Keratinocyte (primary cell): Measurements from ENCODE around the gene PSMB2. TPM values are rescaled to one million over a fixed set of nuclear protein-coding genes. Genes with fewer than 3 reads are reported as not detected.

Source experiments
- DNase-seq: peaks from one replicate; pipeline ENCODE4 v3.0.0-alpha.2; 2011; ENCODE audit warnings: low read depth, missing footprints, low spot score
- FAIRE-seq: peaks from 2 replicates; lab custom pipeline; 2011; peaks lifted over from hg19 to GRCh38; lab: Jason Lieb, UNC
- H2AFZ ChIP-seq: 2 replicates; pipeline ENCODE4 v1.6.0; 2012; ENCODE audit warnings: low read length, control low read depth, inconsistent platforms; ENCODE audit not compliant: control insufficient read depth
- H3K27ac ChIP-seq: 2 replicates; pipeline ENCODE4 v1.5.1; 2011; ENCODE audit warnings: low read length; ENCODE audit not compliant: control insufficient read depth, insufficient read depth
- H3K27me3 ChIP-seq: 3 replicates; pipeline ENCODE4 v1.6.0; 2011; ENCODE audit warnings: low read length; ENCODE audit not compliant: control insufficient read depth, insufficient read depth; ENCODE audit errors: extremely low read depth
- H3K36me3 ChIP-seq, 2 experiments: 2 replicates in 1 of 2; 3 replicates in 1 of 2; pipeline ENCODE4 v1.5.1; 2011; ENCODE audit warnings: low read length in 2 of 2, mild to moderate bottlenecking in 1 of 2; ENCODE audit not compliant: control insufficient read depth in 2 of 2, insufficient read depth in 2 of 2; ENCODE audit errors: extremely low read depth in 1 of 2
- H3K4me1 ChIP-seq: 3 replicates; pipeline ENCODE4 v1.5.1; 2011; ENCODE audit warnings: low read length; ENCODE audit not compliant: control insufficient read depth, insufficient read depth; ENCODE audit errors: extremely low read depth
- H3K4me2 ChIP-seq: 3 replicates; pipeline ENCODE4 v1.6.0; 2011; ENCODE audit warnings: low read depth, low read length; ENCODE audit not compliant: control insufficient read depth, insufficient read depth; ENCODE audit errors: extremely low read depth
- H3K4me3 ChIP-seq, 3 experiments: fragments of 200-600 bp in 1 of 3; sonication (generic) in 1 of 3; 2 replicates in 2 of 3; 3 replicates in 1 of 3; pipeline ENCODE4 v1.5.1; 2011 to 2016; ENCODE audit warnings: low read length in 3 of 3, mild to moderate bottlenecking in 3 of 3, control low read depth in 2 of 3, inconsistent platforms in 1 of 3, low read depth in 1 of 3, mixed read lengths in 1 of 3, mixed run types in 1 of 3, moderate library complexity in 1 of 3; ENCODE audit not compliant: control insufficient read depth in 2 of 3, insufficient read depth in 2 of 3; ENCODE audit errors: extremely low read depth in 1 of 3
- H3K79me2 ChIP-seq: 2 replicates; pipeline ENCODE4 v1.6.0; 2012; ENCODE audit warnings: low read length; ENCODE audit not compliant: control insufficient read depth, insufficient read depth
- H3K9ac ChIP-seq: 3 replicates; pipeline ENCODE4 v1.6.0; 2011; ENCODE audit warnings: low read length; ENCODE audit not compliant: control insufficient read depth, insufficient read depth; ENCODE audit errors: extremely low read depth
- H3K9me1 ChIP-seq: 3 replicates; pipeline ENCODE4 v1.6.0; 2011; ENCODE audit warnings: low read length; ENCODE audit not compliant: control insufficient read depth, insufficient read depth; ENCODE audit errors: extremely low read depth
- H3K9me3 ChIP-seq: 2 replicates; pipeline ENCODE4 v1.5.1; 2012; ENCODE audit warnings: low read depth, low read length; ENCODE audit not compliant: control insufficient read depth
- H4K20me1 ChIP-seq: 3 replicates; pipeline ENCODE4 v1.6.0; 2011; ENCODE audit warnings: low read length; ENCODE audit not compliant: control insufficient read depth, insufficient read depth; ENCODE audit errors: extremely low read depth
- EZH2 ChIP-seq: IDR thresholded peaks from one replicate; pipeline ENCODE4 v1.6.1; 2012; ENCODE audit warnings: inconsistent platforms, mild to moderate bottlenecking, low read length, moderate library complexity
- dilution Hi-C: fragments of 300-500 bp; cut with MboI; formaldehyde crosslinking; loops from one replicate; pipeline ENCODE4 v1.7.0; 2020; ENCODE audit warnings: low sequenced_read_pairs; ENCODE audit not compliant: extremely low pct_ligation_motif_present
- polyA plus RNA-seq, 5 experiments: library from polyadenylated mRNA; depleted of rRNA in 3 of 5; stranded (reverse) in 3 of 5; stranded (forward) in 1 of 5; unstranded in 1 of 5; fragments of >200 nt; gene quantifications; 1 replicate in 1 of 5; 2 replicates in 3 of 5; 3 replicates in 1 of 5; pipeline versions ENCODE4 v1.2.1 to v1.2.3, GENCODE V29; 2011 to 2012; ENCODE audit warnings: missing spikeins in 2 of 5, low read depth in 1 of 5, low replicate concordance in 1 of 5
- TF ChIP-seq, protein P1 (sequence below), 3 experiments: IDR thresholded peaks in 1 of 3; conservative IDR thresholded peaks in 1 of 3; optimal IDR thresholded peaks in 1 of 3; 2 replicates in 2 of 3; 3 replicates in 1 of 3; pipeline versions ENCODE3 to v1.5.1; 2011; ENCODE audit warnings: low read length in 3 of 3, mild to moderate bottlenecking in 3 of 3, moderate library complexity in 2 of 3, control low read depth in 1 of 3, inconsistent platforms in 1 of 3; ENCODE audit not compliant: insufficient read depth in 2 of 3; ENCODE audit errors: extremely low read depth in 1 of 3

PSMB2 gene
- polyA plus RNA-seq, 1 donor (not counting 4 experiments of a cell fraction or from before 2014, with no cell fraction given): 108 TPM

- H3K79me2 ChIP-seq: no peaks in the 10 kb centered on the region
- no peak for FAIRE-seq
- H2AFZ ChIP-seq: no peak overlapping the region
- no peaks in the 10 kb centered on the region for H3K4me1 ChIP-seq
- H3K4me3 ChIP-seq: no peak overlapping the region
- peaks cover 0 to 1% of the 10 kb centered on the region in 2 experiments for H3K36me3 ChIP-seq
- no peaks in the 10 kb centered on the region for H3K9me3 ChIP-seq
- no peak overlapping the region for H3K9ac ChIP-seq
- dilution Hi-C loops: no loop called here
- no peaks in the 10 kb centered on the region for H3K27me3 ChIP-seq
- DNase-seq: no peak
- H3K9me1 ChIP-seq: no peaks in the 10 kb centered on the region
- no peak for TF ChIP-seq EZH2
- H4K20me1 ChIP-seq: no peaks in the 10 kb centered on the region
- H3K4me2 ChIP-seq: no peak overlapping the region
- no peak overlapping the region for H3K27ac ChIP-seq
Observed at GRCh38 chr1:35589516-35590427, 51.6 kb downstream of the PSMB2 start.

- no peak for FAIRE-seq
- H3K36me3 ChIP-seq: peaks cover 0 to 1% of the 10 kb centered on the region in 2 experiments
- no peak for DNase-seq
- no peaks in the 10 kb centered on the region for H4K20me1 ChIP-seq
- no peak overlapping the region for H3K27ac ChIP-seq
- H3K27me3 ChIP-seq: no peaks in the 10 kb centered on the region
- H3K9me3 ChIP-seq: no peaks in the 10 kb centered on the region
- H3K9me1 ChIP-seq: no peaks in the 10 kb centered on the region
- TF ChIP-seq EZH2: no peak
- TF ChIP-seq, protein P1, sequence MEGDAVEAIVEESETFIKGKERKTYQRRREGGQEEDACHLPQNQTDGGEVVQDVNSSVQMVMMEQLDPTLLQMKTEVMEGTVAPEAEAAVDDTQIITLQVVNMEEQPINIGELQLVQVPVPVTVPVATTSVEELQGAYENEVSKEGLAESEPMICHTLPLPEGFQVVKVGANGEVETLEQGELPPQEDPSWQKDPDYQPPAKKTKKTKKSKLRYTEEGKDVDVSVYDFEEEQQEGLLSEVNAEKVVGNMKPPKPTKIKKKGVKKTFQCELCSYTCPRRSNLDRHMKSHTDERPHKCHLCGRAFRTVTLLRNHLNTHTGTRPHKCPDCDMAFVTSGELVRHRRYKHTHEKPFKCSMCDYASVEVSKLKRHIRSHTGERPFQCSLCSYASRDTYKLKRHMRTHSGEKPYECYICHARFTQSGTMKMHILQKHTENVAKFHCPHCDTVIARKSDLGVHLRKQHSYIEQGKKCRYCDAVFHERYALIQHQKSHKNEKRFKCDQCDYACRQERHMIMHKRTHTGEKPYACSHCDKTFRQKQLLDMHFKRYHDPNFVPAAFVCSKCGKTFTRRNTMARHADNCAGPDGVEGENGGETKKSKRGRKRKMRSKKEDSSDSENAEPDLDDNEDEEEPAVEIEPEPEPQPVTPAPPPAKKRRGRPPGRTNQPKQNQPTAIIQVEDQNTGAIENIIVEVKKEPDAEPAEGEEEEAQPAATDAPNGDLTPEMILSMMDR (optimal IDR thresholded peaks at IDR 0.05 in 1 of 3, IDR thresholded peaks at IDR 0.05 in 1 of 3, conservative IDR thresholded peaks at IDR 0.05 in 1 of 3; ENCODE audit: extremely low read depth in 1 of 3, insufficient read depth in 2 of 3, low read length in 3 of 3): no peak
- no peaks in the 10 kb centered on the region for H3K4me1 ChIP-seq
- H3K4me3 ChIP-seq: no peak overlapping the region
- dilution Hi-C loops: no loop called here
- H3K4me2 ChIP-seq: no peak overlapping the region
- H3K9ac ChIP-seq: no peak overlapping the region
- no peaks in the 10 kb centered on the region for H3K79me2 ChIP-seq
- no peak overlapping the region for H2AFZ ChIP-seq
Observed at GRCh38 chr1:35588197-35588910, 53.0 kb downstream of the PSMB2 start.
